NCI-H460 (cell line): ENCODE measurements around the gene SERINC4. TPM values are rescaled to one million over a fixed set of nuclear protein-coding genes. Genes with fewer than 3 reads are reported as not detected.

Experiments used
- DNase-seq: peaks from one replicate; pipeline ENCODE4 v3.0.0-alpha.2; 2016; ENCODE audit warnings: low read depth; ENCODE audit errors: extremely low read depth
- total RNA-seq: library from RNA; depleted of rRNA; stranded (reverse); fragments of >200 nt; shearing (Covaris generic); gene quantifications from 2 replicates; pipeline ENCODE4 v1.2.3, GENCODE V29; 2014

Gene SERINC4
- total RNA-seq, 1 experiment from 2014 or later = 0.12 TPM

DNA sequence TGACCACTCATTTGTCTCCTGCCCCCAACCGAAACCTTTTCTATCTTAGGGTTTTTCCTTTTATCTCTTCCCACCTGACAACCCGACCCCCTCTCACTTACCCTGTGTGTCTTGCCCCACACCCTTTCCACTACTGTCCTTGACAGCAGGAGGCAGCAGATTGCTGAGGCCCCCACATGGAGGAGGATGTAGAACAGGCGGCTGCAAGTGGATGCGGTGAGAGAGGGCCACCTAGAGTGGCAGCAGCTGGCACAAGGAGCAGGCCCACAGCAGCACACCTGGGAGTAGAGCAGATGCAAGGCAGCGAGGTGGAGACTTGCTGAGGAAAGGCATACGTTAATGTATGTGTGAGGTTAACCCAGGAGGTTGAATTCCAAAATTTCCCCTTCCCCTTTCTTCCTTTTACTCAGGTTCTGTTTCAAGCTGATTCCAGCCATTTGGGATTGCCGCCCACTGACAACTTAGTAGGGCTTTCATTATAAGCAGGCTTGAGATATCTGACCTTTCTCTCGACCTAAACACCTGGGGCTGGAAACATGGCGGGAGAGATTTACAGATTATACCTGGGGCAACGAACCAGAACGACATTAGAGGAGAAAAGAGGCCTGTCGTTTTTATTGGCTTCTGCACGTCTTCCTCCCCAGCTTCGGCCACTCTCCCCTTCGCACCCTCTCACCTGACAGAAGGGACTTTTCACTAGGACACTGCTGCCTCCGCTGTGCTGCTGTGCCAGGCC is 643 bp downstream of the SERINC4 start:
- no peak for DNase-seq

GRCh38 chr15:43796566-43796965 is 3.5 kb downstream of the SERINC4 start:
- no peak for DNase-seq

DNA sequence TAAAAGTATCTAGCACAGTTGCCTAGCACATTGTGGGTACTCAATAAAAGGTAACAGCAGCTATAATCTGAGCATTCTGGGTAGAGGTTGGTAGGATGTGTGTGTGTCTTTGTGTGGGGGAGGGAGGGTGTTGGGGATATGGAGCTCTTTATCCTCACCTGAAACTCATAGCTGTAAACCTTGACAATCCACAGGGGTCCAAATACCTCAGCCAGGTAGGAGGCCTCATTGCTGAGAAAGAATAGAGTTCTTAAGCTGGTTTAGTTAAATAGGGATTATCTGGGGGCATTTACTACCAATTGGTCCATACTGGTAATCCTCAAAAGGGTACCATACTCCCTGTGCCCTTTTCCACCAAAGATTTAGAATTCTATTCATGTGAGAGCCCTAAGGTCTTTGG is 4.0 kb downstream of the SERINC4 start:
- DNase-seq = no peak

DNA sequence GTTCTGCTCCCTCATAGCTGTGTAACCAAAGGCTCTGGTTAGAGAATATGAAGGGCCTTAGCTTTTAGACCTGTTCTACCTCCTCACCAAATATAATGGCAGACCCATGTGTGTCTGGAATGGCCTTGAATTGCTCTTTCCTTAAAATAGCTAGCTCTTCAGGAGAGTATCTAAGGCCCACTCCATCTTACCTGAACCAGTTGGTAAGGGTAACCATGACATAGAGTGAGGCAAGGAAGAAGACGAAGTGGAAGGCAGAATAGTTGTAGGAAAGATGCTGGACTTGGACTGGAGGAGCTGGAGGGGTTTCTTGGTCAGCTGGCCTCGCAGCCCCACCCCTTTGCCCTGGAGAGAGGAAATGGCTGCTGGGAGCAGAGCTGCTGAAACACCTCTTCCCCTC is 4.8 kb downstream of the SERINC4 start:
- no peak for DNase-seq

GRCh38 chr15:43794269-43795037 is 5.6 kb downstream of the SERINC4 start:
- DNase-seq = no peak

- DNase-seq = no peak
These were observed 6.4 kb downstream of the SERINC4 start for GRCh38 chr15:43793647-43794046.

- no peak for DNase-seq
These were observed 7.1 kb downstream of the SERINC4 start for GRCh38 chr15:43792761-43793476.

- peak; percentile 99 for DNase-seq
These were observed 7.8 kb downstream of the SERINC4 start, which contains the start of gene SERF2 for GRCh38 chr15:43791993-43792760. Gene SERF2 (plus strand): TSS chr15:43792320. CDS start chr15:43792377, 57 bp downstream.

GRCh38 chr15:43789409-43789808 is 10.6 kb downstream of the SERINC4 start:
- no peak for DNase-seq

DNA sequence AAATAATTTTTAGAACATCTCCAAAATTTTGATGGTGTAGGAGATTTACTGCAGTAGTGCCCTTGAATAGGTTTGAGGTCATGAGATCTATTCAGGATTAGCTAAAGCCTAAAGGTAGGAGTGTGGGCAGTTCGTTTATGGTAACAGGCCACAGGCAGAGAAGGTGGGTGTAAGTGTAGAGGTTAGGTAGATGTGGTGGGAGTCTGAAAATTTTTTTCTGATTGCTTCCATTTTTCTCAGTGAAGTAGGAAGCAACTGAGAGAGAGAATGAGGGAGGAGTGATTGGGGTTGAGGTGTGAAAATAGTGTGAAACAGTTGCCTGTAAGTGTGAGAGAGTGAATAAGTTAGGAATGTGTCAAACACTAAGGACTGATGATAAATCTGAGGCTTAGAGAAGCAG is 21.0 kb downstream of the SERINC4 start:
- DNase-seq = no peak

DNA sequence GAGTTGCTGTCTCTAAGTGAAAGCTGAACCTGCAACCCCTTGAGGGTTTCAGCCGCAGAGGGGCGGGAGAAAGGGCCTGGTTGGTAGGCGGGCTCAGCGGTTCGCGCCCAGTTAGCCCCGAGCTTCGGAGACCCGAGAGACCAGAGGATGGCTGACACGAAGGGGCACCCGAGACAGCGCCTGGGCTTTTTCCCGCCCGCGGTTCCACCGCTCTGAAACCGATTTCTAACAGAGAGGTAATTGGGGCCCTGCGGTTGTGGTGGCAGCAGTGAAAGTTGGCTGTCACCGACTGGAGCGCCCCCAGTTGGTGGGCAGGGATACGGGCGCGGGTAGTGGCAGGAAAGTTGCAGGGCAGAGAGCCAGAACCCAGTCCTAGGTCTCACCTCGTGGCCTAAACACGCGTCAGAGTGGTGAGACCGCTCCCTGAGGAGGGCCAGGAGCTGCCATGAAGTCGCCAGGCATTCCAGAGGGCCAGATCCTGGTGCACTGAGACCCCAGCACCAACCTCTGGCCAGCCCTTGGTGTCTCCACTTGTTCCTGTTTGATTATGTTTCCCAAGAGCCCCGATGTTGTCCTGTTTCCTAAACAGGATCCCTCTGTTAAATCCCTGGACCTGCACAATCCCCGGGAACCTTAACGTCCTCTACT is 22.6 kb downstream of the SERINC4 start:
- DNase-seq = peak; percentile 68

GRCh38 chr15:43776718-43777266 is 23.2 kb downstream of the SERINC4 start, which contains the start of gene ELL3:
Gene ELL3 (minus strand): TSS chr15:43776966. CDS start chr15:43776901, 65 bp downstream.
- peak; percentile 73 for DNase-seq

- DNase-seq = no peak
These were observed 23.8 kb downstream of the SERINC4 start for GRCh38 chr15:43776101-43776717.

- peak; percentile 56 for DNase-seq
These were observed 24.5 kb downstream of the SERINC4 start for GRCh38 chr15:43775411-43775965.

- no peak for DNase-seq
These were observed 26.0 kb downstream of the SERINC4 start for GRCh38 chr15:43774062-43774461.

DNA sequence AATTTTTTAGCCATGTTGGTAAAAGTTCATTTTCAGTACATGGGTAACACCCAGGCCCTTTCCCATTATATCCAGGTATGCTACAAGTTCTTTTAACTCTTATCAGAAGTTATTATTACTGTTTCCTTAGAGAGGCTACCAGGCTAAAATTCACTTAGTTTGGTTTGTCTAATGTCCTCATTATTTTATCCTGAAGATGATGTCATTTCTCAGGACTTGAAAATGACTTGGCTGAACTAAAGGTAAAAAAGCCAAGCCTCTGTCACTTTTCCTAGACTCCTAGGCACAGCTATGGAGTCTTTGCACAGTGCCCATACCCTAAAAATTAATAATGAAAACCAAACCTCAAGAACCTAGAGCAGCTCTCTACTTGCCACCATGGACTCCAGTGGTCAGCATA is 27.4 kb downstream of the SERINC4 start:
- no peak for DNase-seq

DNA sequence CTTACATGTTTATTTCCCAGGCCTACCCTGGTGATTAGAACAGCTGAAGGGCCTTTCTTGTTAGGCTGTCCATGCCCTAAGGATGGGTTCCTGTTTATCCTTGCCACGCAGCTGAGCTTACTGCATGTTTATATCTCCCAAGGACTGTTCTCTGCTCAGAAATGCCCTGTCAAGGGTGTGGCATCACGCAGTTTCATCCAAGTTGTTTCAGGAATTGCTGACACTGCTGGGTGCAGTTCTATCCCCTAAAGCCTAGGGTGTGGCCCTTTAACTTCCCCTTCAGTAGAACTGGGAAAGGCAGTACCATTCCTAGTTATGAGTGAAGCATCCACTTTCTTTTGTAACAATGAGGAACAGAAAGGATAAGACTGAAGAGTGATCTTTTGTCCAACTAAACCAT is 28.2 kb downstream of the SERINC4 start:
- DNase-seq = no peak

GRCh38 chr15:43769584-43770228 is 30.3 kb downstream of the SERINC4 start:
- peak; percentile 44 for DNase-seq
